IMR-90 (cell line): ENCODE measurements around the gene GABRB1. TPM values are rescaled to one million over a fixed set of nuclear protein-coding genes. Genes with fewer than 3 reads are reported as not detected.

Experiments used
- ATAC-seq: fragments of 200-7000 bp; cut with Tn5 transposase; 2 replicates; pipeline ENCODE4 v1.9.1; 2020; ENCODE audit warnings: low read depth, mild to moderate bottlenecking, moderate library complexity
- BruUV-seq: library from RNA; stranded (reverse); fragments of 400-500 nt; replicated peaks from 2 replicates; lab custom pipeline; 2021; lab: Mats Ljungman, UMichigan
- CTCF ChIA-PET: fragments of 300-600 bp; formaldehyde crosslinking; extraction: SDS; loops from one replicate; lab custom pipeline; 2021; ENCODE audit warnings: antibody characterized with exemption; lab: Yijun Ruan, JAX
- POLR2A ChIA-PET: fragments of 300-600 bp; sonication (Branson Sonifier 250); formaldehyde crosslinking; loops from one replicate; lab custom pipeline; 2022; ENCODE audit warnings: antibody characterized with exemption; ENCODE audit not compliant: unreplicated experiment; lab: Charles Lee
- DNase-seq: peaks from one replicate; pipeline ENCODE4 v3.0.0; 2013
- H2AFZ ChIP-seq: replicated peaks from 2 replicates; pipeline ENCODE3; 2013; ENCODE audit warnings: low read length, mild to moderate bottlenecking; ENCODE audit not compliant: poor library complexity
- H2AK5ac ChIP-seq: 2 replicates; pipeline ENCODE4 v1.6.1; 2013; ENCODE audit warnings: low read depth, low read length, inconsistent platforms
- H2AK9ac ChIP-seq: replicated peaks from 2 replicates; pipeline ENCODE3; 2013; ENCODE audit warnings: mild to moderate bottlenecking, low read depth, low read length, moderate library complexity; ENCODE audit not compliant: poor library complexity
- H2BK120ac ChIP-seq: 2 replicates; pipeline ENCODE4 v1.6.1; 2013; ENCODE audit warnings: low read depth, low read length, inconsistent platforms
- H2BK15ac ChIP-seq: 3 replicates; pipeline ENCODE4 v1.6.1; 2013; ENCODE audit warnings: low read depth, low read length, inconsistent platforms
- H2BK20ac ChIP-seq: 2 replicates; pipeline ENCODE4 v1.6.1; 2013; ENCODE audit warnings: low read depth, mild to moderate bottlenecking, inconsistent platforms, low read length, moderate library complexity
- H2BK5ac ChIP-seq: 2 replicates; pipeline ENCODE4 v1.6.1; 2013; ENCODE audit warnings: mild to moderate bottlenecking, low read depth, low read length, inconsistent platforms; ENCODE audit not compliant: poor library complexity, severe bottlenecking
- H3K14ac ChIP-seq: replicated peaks from 2 replicates; pipeline ENCODE4 v1.6.1; 2013; ENCODE audit warnings: low read depth, low read length, inconsistent platforms
- H3K18ac ChIP-seq: 2 replicates; pipeline ENCODE4 v1.6.1; 2013; ENCODE audit warnings: low read depth, low read length, control low read depth
- H3K23ac ChIP-seq: 2 replicates; pipeline ENCODE4 v1.6.1; 2013; ENCODE audit warnings: low read depth, low read length, inconsistent platforms
- H3K27ac ChIP-seq: 2 replicates; pipeline ENCODE4 v1.5.1; 2013; ENCODE audit warnings: mild to moderate bottlenecking, control low read depth, low read length; ENCODE audit not compliant: insufficient read depth
- H3K27me3 ChIP-seq: 2 replicates; pipeline ENCODE4 v1.6.1; 2013; ENCODE audit warnings: low read length; ENCODE audit not compliant: control insufficient read depth, insufficient read depth
- H3K36me3 ChIP-seq: 2 replicates; pipeline ENCODE4 v1.6.1; 2013; ENCODE audit warnings: low read length, mixed read lengths; ENCODE audit not compliant: control insufficient read depth, insufficient read depth
- H3K4ac ChIP-seq: 2 replicates; pipeline ENCODE4 v1.6.1; 2013; ENCODE audit warnings: low read depth, low read length, inconsistent platforms
- H3K4me1 ChIP-seq: 2 replicates; pipeline ENCODE4 v1.6.1; 2013; ENCODE audit warnings: low read length, mixed read lengths; ENCODE audit not compliant: control insufficient read depth, insufficient read depth
- H3K4me2 ChIP-seq: 2 replicates; pipeline ENCODE4 v1.6.1; 2013; ENCODE audit warnings: low read depth, mild to moderate bottlenecking, control low read depth, low read length, moderate library complexity
- H3K4me3 ChIP-seq: 2 replicates; pipeline ENCODE4 v1.5.1; 2013; ENCODE audit warnings: low read depth, mild to moderate bottlenecking, control low read depth, low read length, moderate library complexity; ENCODE audit not compliant: insufficient read depth
- H3K56ac ChIP-seq: 2 replicates; pipeline ENCODE4 v1.6.1; 2013; ENCODE audit warnings: low read length, inconsistent platforms; ENCODE audit not compliant: insufficient read depth; ENCODE audit errors: extremely low read depth
- H3K79me1 ChIP-seq, 2 experiments: 2 replicates each; pipeline ENCODE4 v1.6.1; 2013; ENCODE audit warnings: low read length in 2 of 2, inconsistent platforms in 1 of 2, low read depth in 1 of 2
- H3K9ac ChIP-seq: 2 replicates; pipeline ENCODE4 v1.6.1; 2013; ENCODE audit warnings: low read depth, low read length, control low read depth
- H3K9me1 ChIP-seq: 2 replicates; pipeline ENCODE4 v1.6.1; 2013; ENCODE audit warnings: low read length, inconsistent platforms; ENCODE audit not compliant: insufficient read depth
- H3K9me3 ChIP-seq: 2 replicates; pipeline ENCODE4 v1.6.1; 2013; ENCODE audit warnings: low read length; ENCODE audit not compliant: control insufficient read depth, insufficient read depth
- H4K20me1 ChIP-seq: 2 replicates; pipeline ENCODE4 v1.6.1; 2013; ENCODE audit warnings: low read length, inconsistent platforms; ENCODE audit not compliant: insufficient read depth
- H4K5ac ChIP-seq: 2 replicates; pipeline ENCODE4 v1.6.1; 2013; ENCODE audit warnings: mild to moderate bottlenecking, low read depth, low read length, control low read depth
- H4K8ac ChIP-seq, 2 experiments: 2 replicates each; pipeline ENCODE4 v1.6.1; 2013; ENCODE audit warnings: low read depth in 2 of 2, low read length in 2 of 2, control low read depth in 1 of 2, inconsistent platforms in 1 of 2
- H4K91ac ChIP-seq: 2 replicates; pipeline ENCODE4 v1.6.1; 2013; ENCODE audit warnings: low read depth, low read length, inconsistent platforms; ENCODE audit not compliant: insufficient read depth
- BHLHE40 ChIP-seq: fragments of 150-350 bp; IDR thresholded peaks from 2 replicates; pipeline ENCODE4 v1.6.1; 2016; ENCODE audit warnings: mild to moderate bottlenecking, low read depth, low read length
- CEBPB ChIP-seq: IDR thresholded peaks from 2 replicates; pipeline ENCODE4 v1.6.1; 2012; ENCODE audit warnings: low read depth, low read length, improper control_type of control experiment
- CHD1 ChIP-seq: IDR thresholded peaks from 2 replicates; pipeline ENCODE4 v1.6.1; 2012; ENCODE audit warnings: low read depth, low read length, improper control_type of control experiment
- FOS ChIP-seq: fragments of 150-350 bp; IDR thresholded peaks from 2 replicates; pipeline ENCODE4 v1.6.1; 2016; ENCODE audit warnings: low read depth, low read length
- MAFK ChIP-seq: IDR thresholded peaks from 2 replicates; pipeline ENCODE4 v1.6.1; 2012; ENCODE audit warnings: low read depth, low read length, improper control_type of control experiment
- MAZ ChIP-seq: IDR thresholded peaks from 2 replicates; pipeline ENCODE4 v1.6.1; 2012; ENCODE audit warnings: low read depth, mild to moderate bottlenecking, low read length, improper control_type of control experiment, moderate library complexity, borderline replicate concordance
- MXI1 ChIP-seq: IDR thresholded peaks from 2 replicates; pipeline ENCODE4 v1.6.1; 2012; ENCODE audit warnings: low read depth, mild to moderate bottlenecking, low read length, moderate library complexity, borderline replicate concordance
- NFE2L2 ChIP-seq: fragments of 150-350 bp; IDR thresholded peaks from 2 replicates; pipeline ENCODE4 v1.6.1; 2016; ENCODE audit warnings: low read depth, mild to moderate bottlenecking, low read length
- POLR2A ChIP-seq: IDR thresholded peaks from 2 replicates; pipeline ENCODE4 v1.6.1; 2012; ENCODE audit warnings: mild to moderate bottlenecking, low read depth, low read length
- RAD21 ChIP-seq: IDR thresholded peaks from 2 replicates; pipeline ENCODE4 v1.6.1; 2012; ENCODE audit warnings: low read length, improper control_type of control experiment
- RCOR1 ChIP-seq: IDR thresholded peaks from 2 replicates; pipeline ENCODE4 v1.6.1; 2012; ENCODE audit warnings: mild to moderate bottlenecking, low read length, improper control_type of control experiment; ENCODE audit not compliant: insufficient replicate concordance
- RFX5 ChIP-seq: IDR thresholded peaks from 2 replicates; pipeline ENCODE4 v1.8.0; 2012; ENCODE audit warnings: low read depth, mild to moderate bottlenecking, low read length, moderate library complexity
- SMC3 ChIP-seq: fragments of 150-350 bp; IDR thresholded peaks from 2 replicates; pipeline ENCODE4 v1.6.1; 2016; ENCODE audit warnings: low read depth, mild to moderate bottlenecking, antibody characterized with exemption, low read length, moderate library complexity
- WGBS, 2 experiments: methylation state at CpG; one replicate each; pipeline versions ENCODE4 v1.1.5 to v1.1.7; 2013; ENCODE audit warnings: missing lambda C conversion rate in 2 of 2; ENCODE audit not compliant: insufficient read length in 1 of 2; ENCODE audit errors: extremely low coverage in 2 of 2; 5-methylcytosine and 5-hydroxymethylcytosine counted together
- dilution Hi-C: fragments of 300-500 bp; cut with HindIII; formaldehyde crosslinking; loops from one replicate; pipeline ENCODE4 v1.14.3; 2018; ENCODE audit warnings: low sequenced_read_pairs; ENCODE audit not compliant: unreplicated experiment
- in situ Hi-C: fragments of 300-500 bp; cut with MboI; formaldehyde crosslinking; loops from 3 replicates; pipeline ENCODE4 v1.14.3; 2019; ENCODE audit warnings: low sequenced_read_pairs, inconsistent platforms, mixed read lengths
- intact Hi-C: fragments of 100-400 bp; cut with micrococcal nuclease; formaldehyde crosslinking; loops from 2 replicates; pipeline ENCODE4 v1.10.0; 2022
- polyA plus RNA-seq, 3 experiments: library from polyadenylated mRNA; depleted of rRNA; stranded (reverse); fragments of >200 nt; gene quantifications; 2 replicates each; pipeline ENCODE4 v1.2.3, GENCODE V29; 2012; ENCODE audit warnings: low replicate concordance in 1 of 3
- total RNA-seq: library from RNA; depleted of rRNA; stranded (reverse); fragments of >200 nt; gene quantifications from 2 replicates; pipeline ENCODE4 v1.2.3, GENCODE V29; 2012
- TF ChIP-seq, protein P1 (sequence below): fragments of 150-350 bp; IDR thresholded peaks from 2 replicates; pipeline ENCODE4 v1.6.1; 2016; ENCODE audit warnings: low read depth, mild to moderate bottlenecking, low read length, moderate library complexity, borderline replicate concordance
- TF ChIP-seq, protein P2 (sequence below): fragments of 150-350 bp; IDR thresholded peaks from 2 replicates; pipeline ENCODE4 v1.6.1; 2017; ENCODE audit warnings: mild to moderate bottlenecking, antibody characterized with exemption, low read length, low read depth
- TF ChIP-seq, protein P3 (sequence below): conservative IDR thresholded peaks from 2 replicates; pipeline ENCODE4 v1.5.1; 2012; ENCODE audit warnings: mild to moderate bottlenecking, low read depth, low read length, improper control_type of control experiment

GABRB1 gene
- total and polyA plus RNA-seq, 2 of the 4 experiments (the other 2 are of a cell fraction): 4.7 to 16.1 TPM

DNA sequence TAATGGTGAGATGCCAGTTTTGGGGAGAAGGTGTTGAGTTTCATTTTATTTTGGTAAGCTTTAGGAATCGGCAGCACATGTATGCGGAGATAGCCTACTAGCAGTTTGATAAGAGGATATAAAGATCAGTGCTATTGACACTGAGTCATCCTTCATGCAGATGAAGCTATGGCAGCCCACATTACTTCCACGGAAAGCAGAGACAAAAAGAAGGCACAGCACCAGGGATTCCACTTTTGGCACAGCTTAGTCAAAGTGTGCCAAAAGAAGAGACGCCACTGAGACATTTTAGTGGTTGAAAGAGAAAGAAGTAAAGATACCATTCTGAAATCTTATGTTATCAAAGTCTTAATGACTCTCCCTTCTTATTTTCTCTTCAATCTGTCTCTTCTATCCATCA is 103.8 kb downstream of the GABRB1 start:
- POLR2A ChIA-PET: no interaction called here
- WGBS, 2 experiments: 90% methylated on average over 2 of the region's 4 CpGs; no CpG with 5 or more reads in 1 of the 2 experiments
- dilution Hi-C loops: no loop called here
- Histone ChIP-seq H3K4me2 (no peak overlapping the region), H3K18ac (no peak overlapping the region), H3K4me3 (no peak overlapping the region), H3K14ac (no peak overlapping the region), H2BK15ac (no peak overlapping the region), H3K27ac (no peak overlapping the region), H4K91ac (no peak overlapping the region), H2BK5ac (no peak overlapping the region), H3K36me3 (no peaks in the 10 kb centered on the region), H2AK9ac (no peak overlapping the region), H3K4ac (no peak overlapping the region), H4K20me1 (no peaks in the 10 kb centered on the region), H3K23ac (no peak overlapping the region), H2BK120ac (no peak overlapping the region), H3K56ac (no peak overlapping the region), H3K9ac (no peak overlapping the region), H3K9me3 (no peaks in the 10 kb centered on the region), H3K27me3 (no peaks in the 10 kb centered on the region), H3K79me1 (no peaks in the 10 kb centered on the region), H3K9me1 (no peaks in the 10 kb centered on the region), H3K4me1 (no peaks in the 10 kb centered on the region), H4K8ac (no peak overlapping the region), H4K5ac (no peak overlapping the region), H2AFZ (no peak overlapping the region), H2AK5ac (no peak overlapping the region), H2BK20ac (no peak overlapping the region)
- ATAC-seq (no peak), DNase-seq (no peak)
- no TSS peak for BruUV-seq
- CTCF ChIA-PET: no interaction called here
- TF ChIP-seq NFE2L2 (no peak), MAFK (no peak), CHD1 (no peak), RCOR1 (no peak), SMC3 (no peak), RAD21 (no peak), CEBPB (no peak), MXI1 (no peak), POLR2A (no peak), RFX5 (no peak), BHLHE40 (no peak), MAZ (no peak), FOS (no peak)
- TF ChIP-seq, protein P1, sequence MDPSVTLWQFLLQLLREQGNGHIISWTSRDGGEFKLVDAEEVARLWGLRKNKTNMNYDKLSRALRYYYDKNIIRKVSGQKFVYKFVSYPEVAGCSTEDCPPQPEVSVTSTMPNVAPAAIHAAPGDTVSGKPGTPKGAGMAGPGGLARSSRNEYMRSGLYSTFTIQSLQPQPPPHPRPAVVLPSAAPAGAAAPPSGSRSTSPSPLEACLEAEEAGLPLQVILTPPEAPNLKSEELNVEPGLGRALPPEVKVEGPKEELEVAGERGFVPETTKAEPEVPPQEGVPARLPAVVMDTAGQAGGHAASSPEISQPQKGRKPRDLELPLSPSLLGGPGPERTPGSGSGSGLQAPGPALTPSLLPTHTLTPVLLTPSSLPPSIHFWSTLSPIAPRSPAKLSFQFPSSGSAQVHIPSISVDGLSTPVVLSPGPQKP: no peak
- TF ChIP-seq, protein P2, sequence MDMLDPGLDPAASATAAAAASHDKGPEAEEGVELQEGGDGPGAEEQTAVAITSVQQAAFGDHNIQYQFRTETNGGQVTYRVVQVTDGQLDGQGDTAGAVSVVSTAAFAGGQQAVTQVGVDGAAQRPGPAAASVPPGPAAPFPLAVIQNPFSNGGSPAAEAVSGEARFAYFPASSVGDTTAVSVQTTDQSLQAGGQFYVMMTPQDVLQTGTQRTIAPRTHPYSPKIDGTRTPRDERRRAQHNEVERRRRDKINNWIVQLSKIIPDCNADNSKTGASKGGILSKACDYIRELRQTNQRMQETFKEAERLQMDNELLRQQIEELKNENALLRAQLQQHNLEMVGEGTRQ: no peak
- TF ChIP-seq, protein P3, sequence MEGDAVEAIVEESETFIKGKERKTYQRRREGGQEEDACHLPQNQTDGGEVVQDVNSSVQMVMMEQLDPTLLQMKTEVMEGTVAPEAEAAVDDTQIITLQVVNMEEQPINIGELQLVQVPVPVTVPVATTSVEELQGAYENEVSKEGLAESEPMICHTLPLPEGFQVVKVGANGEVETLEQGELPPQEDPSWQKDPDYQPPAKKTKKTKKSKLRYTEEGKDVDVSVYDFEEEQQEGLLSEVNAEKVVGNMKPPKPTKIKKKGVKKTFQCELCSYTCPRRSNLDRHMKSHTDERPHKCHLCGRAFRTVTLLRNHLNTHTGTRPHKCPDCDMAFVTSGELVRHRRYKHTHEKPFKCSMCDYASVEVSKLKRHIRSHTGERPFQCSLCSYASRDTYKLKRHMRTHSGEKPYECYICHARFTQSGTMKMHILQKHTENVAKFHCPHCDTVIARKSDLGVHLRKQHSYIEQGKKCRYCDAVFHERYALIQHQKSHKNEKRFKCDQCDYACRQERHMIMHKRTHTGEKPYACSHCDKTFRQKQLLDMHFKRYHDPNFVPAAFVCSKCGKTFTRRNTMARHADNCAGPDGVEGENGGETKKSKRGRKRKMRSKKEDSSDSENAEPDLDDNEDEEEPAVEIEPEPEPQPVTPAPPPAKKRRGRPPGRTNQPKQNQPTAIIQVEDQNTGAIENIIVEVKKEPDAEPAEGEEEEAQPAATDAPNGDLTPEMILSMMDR: no peak
- in situ Hi-C loops: no loop called here
- intact Hi-C loops: no loop called here
